Activated CD8-positive, alpha-beta memory T cell treated with anti-CD3 and anti-CD28 coated beads for 36 hours (primary cell): ENCODE measurements around the gene NKAIN2. TPM values are rescaled to one million over a fixed set of nuclear protein-coding genes. Genes with fewer than 3 reads are reported as not detected.

Source experiments
- CTCF ChIA-PET: fragments of 350-600 bp; sonication (Branson Sonifier 250); formaldehyde crosslinking; loops from one replicate; lab custom pipeline; 2021; ENCODE audit warnings: antibody characterized with exemption; lab: Charles Lee
- POLR2A ChIA-PET: fragments of 350-600 bp; sonication (Branson Sonifier 250); formaldehyde crosslinking; loops from one replicate; lab custom pipeline; 2021; ENCODE audit warnings: antibody characterized with exemption; lab: Charles Lee
- total RNA-seq, 2 experiments: library from RNA; stranded (reverse); gene quantifications; one replicate each; pipeline ENCODE4 v1.2.3, GENCODE V29; 2021

Gene NKAIN2
- total RNA-seq, 2 experiments from 2014 or later = not detected

DNA sequence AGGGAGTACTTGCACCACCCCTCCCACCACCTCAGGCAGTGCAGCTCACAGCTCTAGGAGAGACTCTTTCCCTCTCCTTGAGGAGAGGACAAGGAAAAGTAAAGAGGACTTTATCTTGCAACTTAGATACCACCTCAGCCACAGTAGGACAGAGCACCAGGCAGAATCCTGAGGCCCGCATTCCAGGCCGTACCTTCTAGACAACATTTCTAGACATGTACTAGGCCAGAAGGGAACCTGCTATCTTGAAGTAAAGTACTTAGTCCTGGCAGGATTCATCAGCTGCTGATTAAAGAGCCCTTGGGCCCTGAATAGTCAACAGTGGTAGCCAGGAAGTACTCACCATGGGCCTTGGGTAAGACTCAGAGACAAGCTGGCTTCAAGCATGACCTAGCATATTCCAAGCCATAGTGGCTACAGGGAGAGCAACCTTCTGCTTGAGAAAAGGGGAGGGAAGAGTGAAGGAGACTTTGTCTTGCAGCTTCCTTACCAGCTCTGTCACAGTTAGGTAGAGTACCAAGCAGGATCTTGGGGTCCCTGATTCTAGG, 774.1 kb downstream of the NKAIN2 start:
- POLR2A ChIA-PET = no interaction called here

DNA sequence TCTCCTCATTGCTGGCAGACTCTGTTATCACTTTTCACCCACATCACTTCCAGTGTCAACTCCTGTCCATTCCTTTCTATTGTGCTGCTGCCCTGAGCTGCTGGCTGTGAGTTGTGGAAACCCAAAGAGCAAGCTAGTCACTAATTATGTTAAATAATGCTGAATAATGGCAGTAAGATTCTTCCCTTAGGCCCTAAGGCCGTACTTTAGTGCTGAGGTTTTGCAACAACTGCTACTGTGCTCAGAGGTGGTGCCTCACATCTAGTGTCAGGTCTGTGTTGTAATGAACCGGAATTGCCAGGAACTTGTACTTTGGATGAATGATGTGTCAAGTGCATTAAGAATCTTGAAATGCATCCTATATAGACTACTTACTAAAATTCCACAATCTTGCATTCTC, 786.3 kb downstream of the NKAIN2 start:
- ChIA-PET POLR2A (no interaction called here), CTCF (no interaction called here)

More for the DNA sequence above, 774.1 kb downstream of the NKAIN2 start:
- CTCF ChIA-PET = no interaction called here

DNA sequence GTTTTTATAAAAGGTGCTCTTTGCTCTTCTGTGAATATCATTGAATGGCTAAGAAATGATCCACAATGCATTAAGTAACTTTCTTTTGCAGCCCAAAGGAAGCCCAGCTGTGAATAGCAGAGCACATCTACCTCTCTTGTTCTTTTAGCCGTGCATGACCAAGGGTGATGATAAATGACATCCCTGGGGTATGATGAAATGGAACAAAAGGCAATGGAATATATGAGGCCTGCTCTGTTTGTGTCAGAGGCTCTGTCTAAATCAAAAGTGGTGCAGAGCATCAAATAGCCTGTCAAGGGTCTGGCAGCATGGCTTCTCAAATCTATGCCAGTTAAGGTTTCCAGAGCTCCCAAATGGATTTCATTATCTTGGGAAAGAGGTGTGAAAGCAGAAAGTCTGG, 796.0 kb downstream of the NKAIN2 start:
- POLR2A ChIA-PET = no interaction called here
- CTCF ChIA-PET = no interaction called here

DNA sequence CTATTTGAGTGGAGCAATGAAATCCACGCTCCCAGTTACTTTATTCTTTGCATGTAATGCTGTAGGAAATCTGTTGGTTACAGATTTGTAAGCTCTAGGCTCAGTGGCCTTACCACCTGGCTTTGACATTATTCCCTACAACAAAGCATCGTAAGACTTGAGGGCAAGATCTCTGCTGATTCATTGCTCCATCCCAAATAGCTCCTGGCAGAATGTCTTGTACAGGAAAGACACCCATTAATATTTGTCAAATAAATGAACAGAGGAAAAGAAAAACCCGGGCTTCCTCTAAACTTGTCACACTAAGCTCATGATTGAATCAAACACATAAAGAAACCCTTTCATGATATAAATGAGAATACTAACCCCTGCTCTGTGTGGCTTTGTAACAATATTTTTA, 801.1 kb downstream of the NKAIN2 start:
- CTCF ChIA-PET = no interaction called here
- POLR2A ChIA-PET = no interaction called here

DNA sequence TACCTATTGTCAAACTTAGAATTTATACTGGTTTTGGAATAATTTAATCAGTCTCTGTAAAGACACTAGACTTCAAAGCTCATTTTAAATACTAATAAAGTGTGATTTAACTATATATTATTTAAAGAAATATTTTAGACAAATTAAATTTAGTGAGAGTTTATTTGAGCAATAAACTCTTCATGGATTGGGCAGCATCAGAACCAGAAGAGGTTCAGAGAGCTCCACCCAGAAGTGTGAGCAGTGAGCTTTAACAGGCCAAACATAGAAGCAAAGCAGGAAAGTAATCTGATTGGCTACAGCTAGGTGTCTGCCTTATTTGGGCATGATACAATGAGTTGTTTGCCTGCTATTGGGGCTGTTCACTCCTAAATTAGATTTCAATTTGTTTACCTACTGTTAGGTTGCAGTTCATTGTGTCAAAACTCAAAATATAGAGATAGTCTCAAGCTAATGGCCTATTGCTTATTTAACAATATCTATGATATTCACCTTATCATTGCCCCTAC, 803.5 kb downstream of the NKAIN2 start:
- CTCF ChIA-PET = no interaction called here
- POLR2A ChIA-PET = no interaction called here

DNA sequence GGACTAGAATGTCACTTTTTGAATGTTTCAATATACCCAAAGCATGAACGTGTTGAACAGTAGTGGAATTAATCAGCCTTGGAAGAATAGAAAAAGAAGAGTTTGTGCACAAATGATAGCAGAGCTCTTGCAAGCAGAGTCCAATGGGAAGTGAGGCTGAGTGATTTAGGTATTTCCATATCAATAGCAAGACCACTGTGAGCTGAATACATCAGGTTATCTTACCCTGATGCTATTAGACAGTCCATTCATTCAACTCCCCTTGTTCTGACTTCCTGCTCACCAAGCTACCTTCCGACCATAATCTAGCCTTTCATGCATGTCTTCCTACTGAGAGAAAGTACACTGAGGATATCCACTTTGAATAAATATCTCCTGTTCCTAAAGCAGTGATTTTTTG, 809.4 kb downstream of the NKAIN2 start:
- ChIA-PET CTCF (no interaction called here), POLR2A (no interaction called here)

DNA sequence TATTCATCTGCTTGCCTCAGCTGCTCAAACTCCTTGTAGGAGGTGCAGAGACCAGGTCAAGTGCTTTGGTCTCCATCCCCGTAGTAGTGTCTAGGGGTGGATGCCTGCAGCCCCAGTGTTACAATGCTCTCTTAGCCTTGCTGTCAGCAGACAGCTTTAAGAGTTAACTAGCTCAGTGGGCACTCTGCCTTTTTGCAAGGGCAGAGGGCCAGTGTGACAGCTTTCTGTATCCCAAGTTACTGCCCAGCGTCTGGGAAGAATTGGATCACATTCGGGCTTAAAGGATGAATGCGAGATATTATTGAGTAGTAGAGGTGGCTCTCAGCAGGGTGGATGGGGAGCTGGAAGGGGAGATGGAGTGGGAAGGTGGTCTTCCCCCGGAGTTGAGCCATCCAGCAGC, 818.7 kb downstream of the NKAIN2 start:
- ChIA-PET POLR2A (no interaction called here), CTCF (no interaction called here)

DNA sequence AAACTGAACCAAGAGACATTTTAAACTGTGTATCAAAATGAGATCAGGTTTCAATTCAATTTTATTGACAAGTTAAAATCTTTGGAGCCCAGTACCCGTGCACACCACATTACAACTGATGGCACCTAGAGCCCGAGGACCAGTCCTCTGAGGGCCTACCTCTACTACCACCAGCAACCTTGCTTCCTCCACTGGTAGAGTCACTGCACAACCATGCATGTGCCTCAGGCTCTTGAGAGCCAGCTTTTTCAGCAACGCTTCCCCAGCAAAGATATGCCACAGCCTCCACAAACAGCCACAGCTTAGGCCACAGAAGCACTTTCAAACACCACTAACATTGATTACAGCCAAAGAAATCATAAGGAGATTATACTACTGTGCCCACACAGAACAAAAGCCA, 830.0 kb downstream of the NKAIN2 start:
- ChIA-PET CTCF (no interaction called here), POLR2A (no interaction called here)

DNA sequence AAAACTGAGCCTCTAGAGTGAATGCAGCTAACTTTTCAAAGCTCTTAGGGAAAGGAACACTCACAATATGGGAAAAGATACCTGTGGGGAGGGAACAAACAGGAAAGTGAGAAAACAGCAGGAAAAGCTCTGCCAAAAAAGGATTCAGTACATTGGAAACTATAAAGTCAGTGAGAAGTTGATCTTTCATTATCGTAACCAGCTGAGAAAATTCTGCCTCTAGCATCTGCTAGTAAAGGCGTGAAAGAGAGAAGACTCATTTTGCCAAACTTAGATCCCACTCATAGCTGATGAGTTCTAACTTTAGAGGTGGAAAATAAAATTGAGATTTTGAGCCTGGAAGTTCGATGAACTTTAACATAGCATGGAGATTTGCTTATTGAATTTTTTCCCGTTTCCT, 836.8 kb downstream of the NKAIN2 start:
- POLR2A ChIA-PET = no interaction called here

DNA sequence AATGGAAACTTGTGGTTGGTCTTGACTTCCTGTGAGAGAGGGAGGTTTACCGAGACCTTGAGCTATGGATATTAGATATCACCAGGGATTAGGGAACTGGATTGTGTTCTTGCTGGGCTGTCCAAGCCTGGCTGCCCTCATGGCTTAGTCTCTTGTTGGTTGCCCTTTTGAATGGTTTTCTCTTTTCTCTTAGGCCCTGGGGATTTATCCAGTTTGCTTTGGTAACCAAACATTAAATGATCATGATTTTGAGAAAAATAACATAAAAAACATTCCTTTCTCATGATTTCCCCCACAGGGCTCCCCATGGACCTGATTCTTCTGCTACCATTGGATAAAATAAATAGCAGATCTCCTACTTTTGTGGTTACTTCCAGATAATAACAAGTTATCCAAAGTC, 852.2 kb downstream of the NKAIN2 start:
- CTCF ChIA-PET = no interaction called here
- POLR2A ChIA-PET = no interaction called here

More for the DNA sequence above, 836.8 kb downstream of the NKAIN2 start:
- CTCF ChIA-PET = no interaction called here

DNA sequence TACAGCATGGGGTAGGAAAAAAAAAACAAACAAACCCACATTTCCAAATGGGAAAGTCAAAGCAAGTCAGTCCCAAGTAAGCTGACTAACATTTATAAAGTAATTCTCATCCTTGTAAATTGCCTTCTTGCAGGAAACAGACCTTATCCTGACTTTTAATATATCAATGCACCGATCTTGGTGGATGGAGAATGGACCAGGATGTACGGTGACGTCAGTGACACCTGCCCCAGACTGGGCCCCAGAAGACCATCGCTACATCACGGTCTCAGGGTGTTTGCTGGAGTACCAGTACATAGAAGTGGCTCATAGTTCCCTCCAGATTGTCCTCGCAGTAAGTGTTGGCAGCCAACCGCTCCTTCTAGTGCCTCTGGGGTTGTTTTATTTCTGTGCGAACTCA, 854.4 kb downstream of the NKAIN2 start:
- ChIA-PET CTCF (no interaction called here), POLR2A (no interaction called here)

DNA sequence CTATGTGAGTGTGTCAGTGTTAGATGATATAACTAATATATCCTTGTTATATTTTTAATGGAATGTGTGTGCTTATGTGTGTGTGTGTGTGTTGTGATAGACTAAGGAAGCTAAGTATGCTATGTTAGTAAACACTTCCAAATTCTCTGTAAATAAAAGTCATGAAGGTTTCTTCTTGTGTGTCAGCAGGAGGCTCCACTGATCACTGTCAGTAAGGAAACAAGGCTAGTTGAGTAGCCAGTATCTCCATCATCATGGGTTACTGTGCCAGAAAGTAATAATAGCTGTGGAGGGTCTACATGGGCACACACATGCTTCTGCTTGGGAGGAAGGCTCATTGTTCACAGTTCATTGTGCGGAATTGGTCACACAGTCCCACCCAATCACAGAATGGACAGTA, 855.8 kb downstream of the NKAIN2 start:
- POLR2A ChIA-PET = no interaction called here
- CTCF ChIA-PET = no interaction called here

DNA sequence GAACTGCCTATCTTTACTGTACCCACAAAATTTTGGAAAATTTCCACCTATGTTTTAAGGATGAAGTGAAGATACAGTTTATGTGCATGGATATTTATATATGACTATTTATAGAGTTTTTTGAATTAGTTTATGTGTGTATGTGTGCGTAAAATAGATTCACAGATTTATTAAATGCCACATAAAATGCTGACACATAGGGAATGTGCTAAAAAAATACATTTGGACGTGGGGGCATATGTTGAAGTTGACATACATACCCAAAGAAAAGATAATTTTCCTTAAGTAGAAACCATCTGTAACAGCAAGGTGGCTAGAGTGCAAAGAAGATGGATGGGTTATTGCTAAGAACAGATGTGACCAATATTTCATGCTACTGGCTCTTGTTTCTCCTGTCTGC, 856.5 kb downstream of the NKAIN2 start:
- ChIA-PET CTCF (no interaction called here), POLR2A (no interaction called here)

DNA sequence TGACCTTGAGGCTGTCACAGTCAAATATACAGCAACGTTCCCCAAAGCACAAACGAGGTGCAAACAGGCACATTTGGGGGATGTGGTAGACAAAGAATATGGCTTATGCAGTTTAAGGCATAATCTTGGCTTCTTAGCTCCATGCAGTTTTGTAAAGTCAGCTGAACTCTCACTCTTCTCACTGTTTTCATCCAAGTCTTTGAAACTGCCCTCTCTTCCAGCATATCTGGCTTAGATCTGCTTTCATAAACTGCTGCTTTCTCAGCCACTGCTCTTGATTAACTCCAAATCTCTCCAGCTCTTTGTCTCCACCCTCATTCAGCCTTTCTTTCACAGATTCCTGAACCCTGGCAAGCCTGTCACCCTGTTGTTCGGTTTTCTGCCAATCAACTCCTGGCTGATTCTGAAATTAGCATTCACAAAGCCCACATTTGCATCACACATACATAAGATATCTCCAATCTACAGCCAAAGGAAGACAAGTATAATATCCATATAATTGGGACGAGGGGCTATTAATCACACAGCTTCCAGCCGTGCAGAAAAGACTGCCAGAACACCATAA, 857.5 kb downstream of the NKAIN2 start:
- POLR2A ChIA-PET = no interaction called here
- CTCF ChIA-PET = no interaction called here

DNA sequence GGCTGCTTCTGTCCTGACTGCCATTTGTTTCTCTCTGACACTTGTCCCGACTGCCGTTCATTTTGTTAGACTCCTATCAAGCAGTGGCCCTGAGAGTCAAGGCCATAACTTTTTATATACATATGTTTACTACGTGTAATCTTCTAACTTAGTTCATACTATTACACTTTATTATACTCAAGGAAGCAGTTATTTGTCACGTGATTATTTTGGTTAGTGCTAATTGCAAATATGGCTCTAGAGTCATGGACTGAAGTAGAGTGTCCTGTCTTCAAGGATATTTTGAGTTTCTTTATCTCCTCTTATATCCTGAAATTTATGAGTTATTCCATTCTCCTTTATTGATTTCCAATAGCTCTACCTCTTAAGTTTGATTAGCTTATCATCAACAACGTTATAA, 864.4 kb downstream of the NKAIN2 start:
- POLR2A ChIA-PET = no interaction called here

DNA sequence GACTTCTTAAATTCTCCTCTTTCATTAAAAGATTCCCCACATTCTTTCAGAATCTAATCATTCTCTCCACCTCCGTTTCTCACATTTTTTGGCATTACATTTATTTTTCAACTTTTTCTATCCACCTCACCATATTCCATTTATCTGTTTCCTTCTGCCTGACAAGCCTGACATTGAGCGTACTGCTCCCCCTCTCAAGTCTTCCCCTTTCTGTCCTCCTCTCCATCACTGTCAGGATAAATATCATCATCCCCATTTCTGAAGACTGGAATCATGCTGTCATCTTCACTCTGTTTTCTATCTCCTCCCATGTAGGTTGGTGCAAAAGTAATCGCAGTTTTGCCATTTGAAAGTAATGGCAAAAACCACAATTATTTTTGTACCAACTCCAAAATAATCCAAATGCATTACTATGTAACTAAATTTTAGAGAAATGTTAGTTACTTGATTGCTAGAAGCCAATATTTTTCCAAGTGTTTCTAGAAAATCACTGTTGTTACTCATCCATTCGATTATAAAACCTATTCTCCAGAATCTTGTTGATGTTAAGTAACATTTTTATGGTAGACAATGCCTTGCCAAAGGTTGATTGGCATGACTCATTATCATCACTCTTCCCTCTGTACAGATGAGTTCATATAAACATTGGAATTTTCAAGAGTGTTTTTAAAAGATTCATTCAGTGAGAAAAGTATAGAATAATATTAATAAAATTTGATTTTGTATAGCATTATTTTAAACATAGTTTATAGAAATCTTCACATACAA, 866.2 kb downstream of the NKAIN2 start:
- POLR2A ChIA-PET = no interaction called here
- CTCF ChIA-PET = no interaction called here

More for the DNA sequence above, 864.4 kb downstream of the NKAIN2 start:
- CTCF ChIA-PET = no interaction called here

DNA sequence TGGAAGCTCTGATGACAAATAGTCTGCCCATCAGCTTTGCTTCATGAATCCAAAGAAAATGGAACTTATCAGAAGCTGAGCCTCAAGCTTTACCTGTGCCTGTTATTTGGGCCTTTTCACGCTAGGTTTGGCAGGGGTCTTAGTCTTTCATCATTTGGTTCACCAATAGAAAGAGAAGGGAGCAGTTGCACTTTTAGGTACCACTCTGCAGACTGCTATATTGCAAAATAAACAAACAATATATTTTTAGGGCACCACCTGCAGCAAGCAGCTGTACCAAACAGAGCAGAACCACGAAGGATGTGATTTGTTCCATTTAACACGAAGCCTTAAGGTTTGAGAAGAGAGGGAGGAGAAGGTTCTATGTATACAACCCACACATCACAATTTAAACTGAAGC, 867.1 kb downstream of the NKAIN2 start:
- ChIA-PET POLR2A (no interaction called here), CTCF (no interaction called here)

DNA sequence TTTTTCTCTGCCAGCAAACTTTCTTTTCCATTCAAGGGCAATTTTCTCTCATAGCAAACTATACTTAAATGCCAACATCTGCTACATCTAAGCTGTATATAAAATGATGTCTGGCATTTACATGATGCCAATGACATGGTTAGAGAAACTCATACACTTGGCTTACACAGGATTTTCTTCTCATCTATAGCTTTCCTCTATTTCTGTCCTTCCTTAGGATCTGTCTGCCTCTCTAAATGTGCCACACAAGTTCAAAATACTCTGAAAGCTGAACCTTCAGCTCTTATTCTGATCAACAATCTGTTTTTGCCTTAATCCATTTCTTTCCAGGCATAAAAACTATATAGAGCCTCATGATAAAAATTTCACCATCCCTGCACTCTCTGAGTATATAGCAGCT, 867.7 kb downstream of the NKAIN2 start:
- ChIA-PET POLR2A (no interaction called here), CTCF (no interaction called here)

DNA sequence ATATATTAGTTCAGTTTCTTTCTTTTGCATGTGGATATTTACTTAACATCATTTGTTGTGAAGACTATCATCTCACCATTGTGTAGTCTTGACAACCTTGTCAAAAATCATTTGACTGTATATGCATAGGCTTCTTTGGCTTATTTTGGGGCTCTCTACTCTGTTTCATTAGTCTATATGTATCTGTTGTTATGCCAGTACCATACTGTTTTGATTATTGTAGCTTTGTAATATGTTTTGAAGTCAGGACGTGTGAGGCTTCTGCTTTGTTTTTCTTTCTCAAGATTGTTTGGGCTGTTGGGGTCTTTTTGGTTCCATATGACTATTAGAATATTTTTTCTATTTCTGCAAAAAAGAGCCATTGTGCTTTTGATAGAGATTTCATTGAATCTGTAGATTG, 870.4 kb downstream of the NKAIN2 start:
- CTCF ChIA-PET = no interaction called here
- POLR2A ChIA-PET = no interaction called here

DNA sequence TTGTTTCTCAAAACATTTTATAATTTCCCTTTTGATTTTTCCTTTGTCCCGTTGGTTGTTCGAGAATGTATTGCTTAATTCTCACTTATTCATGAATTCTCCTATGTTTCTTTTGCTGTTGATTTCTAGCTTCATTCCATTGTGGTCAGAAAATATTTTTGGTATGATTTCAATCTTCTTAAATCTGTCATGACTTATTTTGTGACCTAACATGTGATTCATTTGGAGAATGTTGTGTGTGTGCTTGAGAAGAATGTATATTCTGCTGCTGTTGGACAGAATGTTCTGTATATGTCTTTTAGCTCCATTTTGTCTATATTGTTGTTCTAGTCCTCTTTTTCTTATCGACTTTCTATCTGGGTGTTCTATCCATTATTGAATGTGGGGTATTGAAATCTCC, 872.4 kb downstream of the NKAIN2 start:
- POLR2A ChIA-PET = no interaction called here
- CTCF ChIA-PET = no interaction called here

DNA sequence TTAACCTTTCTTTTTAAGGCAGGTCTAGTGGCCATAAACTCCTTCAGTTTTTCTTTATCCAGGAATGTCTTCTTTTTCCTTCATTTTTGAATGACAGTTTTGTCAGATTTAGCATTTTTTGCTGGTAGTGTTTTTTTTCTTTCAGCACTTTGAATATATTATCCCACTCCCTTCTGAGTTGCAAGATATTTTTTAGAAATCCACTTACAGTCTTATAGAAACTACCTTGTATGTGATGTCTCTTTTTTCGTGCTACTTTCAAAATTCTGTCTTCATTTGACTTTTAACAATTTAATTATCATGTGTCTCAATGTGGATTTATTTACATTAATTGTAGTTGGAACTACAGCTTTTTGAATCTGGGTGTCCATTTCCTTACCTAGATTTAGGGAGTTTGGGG, 874.2 kb downstream of the NKAIN2 start:
- ChIA-PET CTCF (no interaction called here), POLR2A (no interaction called here)
